D341Med (cell line): ENCODE data around the gene SGK1.
"Not testable (repeated sequence)": the region's sequence is repeated elsewhere in the genome, so short reads cannot be mapped to it uniquely, and the experiment has no call there.

ENCODE experiments used
- DNase-seq: peaks from one replicate; pipeline ENCODE4 v3.0.0; 2012; ENCODE audit warnings: low spot score

SGK1 gene

GRCh38 chr6:134253681-134254080 is 64.2 kb downstream of the SGK1 start:
- DNase-seq: no peak

GRCh38 chr6:134251320-134251719 is 66.6 kb downstream of the SGK1 start:
- no peak for DNase-seq

- DNase-seq: no peak
Observed at GRCh38 chr6:134250776-134251175, 67.1 kb downstream of the SGK1 start.

- no peak for DNase-seq
Observed at GRCh38 chr6:134249759-134250602, 67.9 kb downstream of the SGK1 start.

- DNase-seq: no peak
Observed at GRCh38 chr6:134249239-134249758, 68.6 kb downstream of the SGK1 start.

- DNase-seq: no peak
Observed at GRCh38 chr6:134247844-134248580, 69.9 kb downstream of the SGK1 start.

GRCh38 chr6:134247231-134247833 is 70.6 kb downstream of the SGK1 start:
- no peak for DNase-seq

GRCh38 chr6:134245706-134246105 is 72.2 kb downstream of the SGK1 start:
- no peak for DNase-seq

GRCh38 chr6:134245041-134245440 is 72.9 kb downstream of the SGK1 start:
- no peak for DNase-seq

- no peak for DNase-seq
Observed at GRCh38 chr6:134240665-134241431, 77.1 kb downstream of the SGK1 start.

GRCh38 chr6:134238960-134239795 is 78.7 kb downstream of the SGK1 start:
- no peak for DNase-seq

- DNase-seq: no peak
Observed at GRCh38 chr6:134238006-134238405, 79.9 kb downstream of the SGK1 start.

GRCh38 chr6:134235937-134236751 is 81.8 kb downstream of the SGK1 start:
- DNase-seq: no peak

- not testable (repeated sequence) for DNase-seq
Observed at GRCh38 chr6:134235334-134235733, 82.6 kb downstream of the SGK1 start.

GRCh38 chr6:134233180-134233955 is 84.5 kb downstream of the SGK1 start:
- DNase-seq: no peak

- DNase-seq: no peak
Observed at GRCh38 chr6:134230940-134231339, 87.0 kb downstream of the SGK1 start.

GRCh38 chr6:134230087-134230700 is 87.7 kb downstream of the SGK1 start:
- peak; percentile 33 for DNase-seq

- no peak for DNase-seq
Observed at GRCh38 chr6:134229520-134229919, 88.4 kb downstream of the SGK1 start.
